ENCODE data around the gene ID1. TPM values are rescaled to one million over a fixed set of nuclear protein-coding genes. Genes with fewer than 3 reads are reported as not detected.

The ID1 gene
- total and polyA plus RNA-seq, 2 of the 13 experiments (the other 11 are each of a cell fraction or from before 2014, with no cell fraction given) = 320 to 419 TPM

- TF ChIP-seq, protein P1, sequence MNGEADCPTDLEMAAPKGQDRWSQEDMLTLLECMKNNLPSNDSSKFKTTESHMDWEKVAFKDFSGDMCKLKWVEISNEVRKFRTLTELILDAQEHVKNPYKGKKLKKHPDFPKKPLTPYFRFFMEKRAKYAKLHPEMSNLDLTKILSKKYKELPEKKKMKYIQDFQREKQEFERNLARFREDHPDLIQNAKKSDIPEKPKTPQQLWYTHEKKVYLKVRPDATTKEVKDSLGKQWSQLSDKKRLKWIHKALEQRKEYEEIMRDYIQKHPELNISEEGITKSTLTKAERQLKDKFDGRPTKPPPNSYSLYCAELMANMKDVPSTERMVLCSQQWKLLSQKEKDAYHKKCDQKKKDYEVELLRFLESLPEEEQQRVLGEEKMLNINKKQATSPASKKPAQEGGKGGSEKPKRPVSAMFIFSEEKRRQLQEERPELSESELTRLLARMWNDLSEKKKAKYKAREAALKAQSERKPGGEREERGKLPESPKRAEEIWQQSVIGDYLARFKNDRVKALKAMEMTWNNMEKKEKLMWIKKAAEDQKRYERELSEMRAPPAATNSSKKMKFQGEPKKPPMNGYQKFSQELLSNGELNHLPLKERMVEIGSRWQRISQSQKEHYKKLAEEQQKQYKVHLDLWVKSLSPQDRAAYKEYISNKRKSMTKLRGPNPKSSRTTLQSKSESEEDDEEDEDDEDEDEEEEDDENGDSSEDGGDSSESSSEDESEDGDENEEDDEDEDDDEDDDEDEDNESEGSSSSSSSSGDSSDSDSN (CRISPR knock-in tag; IDR thresholded peaks at IDR 0.05) = peak; percentile 96
- TF ChIP-seq ZNF34 (CRISPR knock-in tag; IDR thresholded peaks at IDR 0.05; ENCODE audit: borderline replicate concordance) = peak; percentile 98
- TF ChIP-seq SALL1 (CRISPR knock-in tag; IDR thresholded peaks at IDR 0.05) = peak; percentile 96
- TF ChIP-seq, protein P2, sequence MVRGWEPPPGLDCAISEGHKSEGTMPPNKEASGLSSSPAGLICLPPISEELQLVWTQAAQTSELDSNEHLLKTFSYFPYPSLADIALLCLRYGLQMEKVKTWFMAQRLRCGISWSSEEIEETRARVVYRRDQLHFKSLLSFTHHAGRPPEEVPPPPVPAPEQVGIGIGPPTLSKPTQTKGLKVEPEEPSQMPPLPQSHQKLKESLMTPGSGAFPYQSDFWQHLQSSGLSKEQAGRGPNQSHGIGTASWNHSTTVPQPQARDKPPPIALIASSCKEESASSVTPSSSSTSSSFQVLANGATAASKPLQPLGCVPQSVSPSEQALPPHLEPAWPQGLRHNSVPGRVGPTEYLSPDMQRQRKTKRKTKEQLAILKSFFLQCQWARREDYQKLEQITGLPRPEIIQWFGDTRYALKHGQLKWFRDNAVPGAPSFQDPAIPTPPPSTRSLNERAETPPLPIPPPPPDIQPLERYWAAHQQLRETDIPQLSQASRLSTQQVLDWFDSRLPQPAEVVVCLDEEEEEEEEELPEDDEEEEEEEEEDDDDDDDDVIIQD (CRISPR knock-in tag; IDR thresholded peaks at IDR 0.05; ENCODE audit: low read depth) = peak; percentile 82
- peak; percentile 73 for TF ChIP-seq PITX1 (CRISPR knock-in tag; IDR thresholded peaks at IDR 0.05)
- TF ChIP-seq ZNF652 (CRISPR knock-in tag; IDR thresholded peaks at IDR 0.05; ENCODE audit: borderline replicate concordance, low read depth) = no peak; the same call in 1 of the 2 replicates
- TF ChIP-seq ISL2 (CRISPR knock-in tag; IDR thresholded peaks at IDR 0.05) = peak; percentile 91
- peak; percentile 80; the same call in 1 of the 2 replicates for TF ChIP-seq GMEB1 (CRISPR knock-in tag; IDR thresholded peaks at IDR 0.05; ENCODE audit: borderline replicate concordance)
- peak; percentile 88; the same call in 1 of the 2 replicates for TF ChIP-seq ZNF333 (CRISPR knock-in tag; IDR thresholded peaks at IDR 0.05; ENCODE audit: borderline replicate concordance)
- TF ChIP-seq ZNF12 (CRISPR knock-in tag; IDR thresholded peaks at IDR 0.05) = peak; percentile 89
- peak; percentile 93 for TF ChIP-seq ZBTB38 (CRISPR knock-in tag; IDR thresholded peaks at IDR 0.05)
- TF ChIP-seq ZSCAN20 (CRISPR knock-in tag; IDR thresholded peaks at IDR 0.05; ENCODE audit: borderline replicate concordance) = peak; percentile 95
- peak; percentile 96; the same call in 1 of the 2 replicates for TF ChIP-seq ZSCAN30 (CRISPR knock-in tag; IDR thresholded peaks at IDR 0.05)
- peak; percentile 3; the same call in 1 of the 2 replicates for TF ChIP-seq POGZ (CRISPR knock-in tag; IDR thresholded peaks at IDR 0.05)
- TF ChIP-seq EEA1 (CRISPR knock-in tag; IDR thresholded peaks at IDR 0.05; ENCODE audit: borderline replicate concordance) = peak; percentile 98; the same call in 1 of the 2 replicates
- peak; percentile 99 for TF ChIP-seq ZNF792 (CRISPR knock-in tag; IDR thresholded peaks at IDR 0.05)
- TF ChIP-seq TCF12 (IDR thresholded peaks at IDR 0.05) = no peak
- TF ChIP-seq TCF12 (CRISPR knock-in tag; IDR thresholded peaks at IDR 0.05) = peak; percentile 93; the same call in 1 of the 2 replicates
- peak; percentile 84 for TF ChIP-seq ZFYVE20 (CRISPR knock-in tag; IDR thresholded peaks at IDR 0.05; ENCODE audit: borderline replicate concordance, low read depth)
- no peak for TF ChIP-seq SCMH1 (CRISPR knock-in tag; IDR thresholded peaks at IDR 0.05; ENCODE audit: borderline replicate concordance)
- TF ChIP-seq ZNF580 (CRISPR knock-in tag; IDR thresholded peaks at IDR 0.05; ENCODE audit: borderline replicate concordance, low read depth) = peak; percentile 73; the same call in 1 of the 2 replicates
- peak; percentile 93 for TF ChIP-seq ARNTL (CRISPR knock-in tag; IDR thresholded peaks at IDR 0.05)
- TF ChIP-seq ZNF251 (CRISPR knock-in tag; IDR thresholded peaks at IDR 0.05) = no peak
- TF ChIP-seq MTF2 (CRISPR knock-in tag; IDR thresholded peaks at IDR 0.05; ENCODE audit: borderline replicate concordance) = peak; percentile 9; the same call in 1 of the 2 replicates
- TF ChIP-seq ZNF180 (CRISPR knock-in tag; IDR thresholded peaks at IDR 0.05; ENCODE audit: borderline replicate concordance, low read depth) = no peak
These were observed at the start of gene ID1 (continued) for GRCh38 chr20:31605031-31605901.

Measured in HepG2 (cell line).